A204.1 (cell line): ENCODE measurements around the gene ARHGAP40.

ENCODE experiments used
- FAIRE-seq: peaks from 2 replicates; lab custom pipeline; 2012; peaks lifted over from hg19 to GRCh38; lab: Jason Lieb, UNC

Gene ARHGAP40

GRCh38 chr20:38601216-38602184 lies at the start of gene ARHGAP40:
Gene ARHGAP40 (plus strand): TSS chr20:38601809.
- FAIRE-seq: no peak

DNA sequence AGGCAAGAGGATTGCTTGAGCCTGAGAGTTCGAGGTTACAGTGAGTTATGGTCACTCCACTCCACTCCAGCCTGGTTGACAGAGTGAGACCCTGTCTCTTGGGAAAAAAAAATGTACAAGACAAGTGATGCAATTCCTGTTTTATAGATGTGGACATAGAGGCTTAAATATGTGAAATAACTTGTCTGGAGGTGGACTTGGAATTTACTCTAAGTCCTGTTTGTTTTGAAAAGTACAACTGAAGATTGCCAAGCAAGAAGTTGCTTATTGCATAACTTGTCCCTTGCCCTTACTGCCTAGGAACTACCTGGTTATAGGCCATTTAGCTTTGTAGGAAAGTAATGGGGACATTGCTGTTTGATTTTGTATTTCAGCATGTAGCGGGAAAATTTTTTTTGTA lies 46.6 kb upstream of the ARHGAP40 start:
- FAIRE-seq: no peak

DNA sequence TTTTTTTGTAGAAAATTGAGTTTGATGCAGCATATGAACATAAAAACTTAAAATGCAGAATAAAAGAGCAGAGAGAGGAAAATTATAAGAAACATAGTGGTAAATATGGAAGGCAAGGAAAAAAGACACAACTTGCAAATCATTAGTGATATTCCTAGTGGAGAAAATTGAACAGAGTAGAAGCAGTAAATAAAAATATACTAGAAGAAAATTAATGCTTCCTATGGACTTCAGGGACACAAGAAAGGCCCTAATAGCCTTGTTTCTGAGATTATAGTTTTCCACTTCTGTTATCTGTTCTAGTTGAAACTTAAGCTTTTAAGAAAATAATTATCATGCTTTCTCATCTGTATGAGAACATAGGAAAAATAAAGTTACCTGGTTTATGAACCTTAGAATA lies 46.2 kb upstream of the ARHGAP40 start:
- FAIRE-seq: no peak

GRCh38 chr20:38557174-38557573 lies 44.4 kb upstream of the ARHGAP40 start:
- FAIRE-seq: no peak

- no peak for FAIRE-seq
These were observed 42.8 kb upstream of the ARHGAP40 start for GRCh38 chr20:38558596-38559360.

DNA sequence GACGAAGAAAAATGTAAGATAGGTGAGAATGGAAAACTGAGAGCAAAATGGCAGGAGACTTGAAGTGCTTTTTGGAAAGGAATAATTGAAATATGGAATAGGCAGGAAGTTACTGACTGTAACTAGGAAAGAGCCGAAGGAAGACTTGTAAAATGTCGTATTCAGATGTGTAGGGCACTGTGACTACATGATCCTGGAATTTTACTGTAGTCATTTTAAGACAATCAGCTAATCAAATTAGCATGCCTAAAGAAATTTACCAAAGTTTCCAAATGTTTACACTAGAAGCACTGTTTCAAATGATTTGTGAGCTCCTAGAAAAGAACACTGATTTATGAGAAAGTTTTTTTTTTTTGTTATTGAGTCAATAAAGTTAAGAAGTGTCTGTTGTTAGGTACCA lies 41.8 kb upstream of the ARHGAP40 start:
- no peak for FAIRE-seq

GRCh38 chr20:38563802-38564431 lies 37.7 kb upstream of the ARHGAP40 start:
- no peak for FAIRE-seq

GRCh38 chr20:38564680-38565079 lies 36.9 kb upstream of the ARHGAP40 start:
- FAIRE-seq: no peak

GRCh38 chr20:38566036-38566598 lies 35.5 kb upstream of the ARHGAP40 start:
- no peak for FAIRE-seq

- no peak for FAIRE-seq
These were observed 31.7 kb upstream of the ARHGAP40 start for GRCh38 chr20:38569747-38570525.

DNA sequence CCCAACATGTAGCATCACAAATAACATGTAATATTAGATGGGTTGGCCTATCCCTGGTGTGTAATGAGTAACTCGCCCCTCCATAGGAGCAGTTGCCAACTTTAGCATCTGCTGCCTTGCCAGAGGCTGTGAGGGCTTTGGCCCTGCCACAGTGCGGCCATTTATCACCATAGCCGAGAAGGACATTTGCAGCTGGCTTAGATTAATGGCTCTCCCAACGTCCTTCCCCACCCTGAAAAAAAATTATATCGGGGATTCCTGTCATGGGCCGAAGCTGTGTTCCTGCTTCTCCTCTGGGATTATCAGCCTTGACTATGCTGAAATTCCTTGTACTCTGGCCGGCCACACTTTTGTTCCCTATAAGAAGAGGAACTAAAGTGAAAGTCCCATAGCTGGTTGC lies 28.2 kb upstream of the ARHGAP40 start:
- no peak for FAIRE-seq

GRCh38 chr20:38579219-38579910 lies 22.2 kb upstream of the ARHGAP40 start:
- FAIRE-seq: no peak

DNA sequence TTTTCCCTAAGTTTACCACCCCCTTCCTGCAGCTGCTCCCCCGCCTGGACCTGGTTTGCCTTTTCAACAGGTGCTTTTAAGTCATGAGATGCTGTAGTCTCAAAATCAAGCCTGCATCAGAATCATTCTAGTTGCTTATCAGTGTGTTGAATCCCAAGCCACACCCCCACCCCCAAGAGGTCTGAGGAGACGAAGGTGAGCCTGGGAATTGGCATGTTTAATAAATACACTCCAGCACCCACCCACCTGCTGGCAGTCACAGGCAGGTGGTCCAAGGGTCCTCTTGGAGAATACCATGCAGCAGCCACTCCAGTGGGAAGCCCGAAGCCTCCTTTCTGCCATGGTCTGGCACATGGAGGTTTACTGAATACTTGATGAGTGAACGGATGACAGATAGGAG lies 21.7 kb upstream of the ARHGAP40 start:
- no peak for FAIRE-seq

GRCh38 chr20:38581013-38581412 lies 20.6 kb upstream of the ARHGAP40 start, which contains the start of gene ADIG:
Gene ADIG (plus strand): TSS chr20:38581197. CDS start chr20:38581251, 54 bp downstream.
- no peak for FAIRE-seq

DNA sequence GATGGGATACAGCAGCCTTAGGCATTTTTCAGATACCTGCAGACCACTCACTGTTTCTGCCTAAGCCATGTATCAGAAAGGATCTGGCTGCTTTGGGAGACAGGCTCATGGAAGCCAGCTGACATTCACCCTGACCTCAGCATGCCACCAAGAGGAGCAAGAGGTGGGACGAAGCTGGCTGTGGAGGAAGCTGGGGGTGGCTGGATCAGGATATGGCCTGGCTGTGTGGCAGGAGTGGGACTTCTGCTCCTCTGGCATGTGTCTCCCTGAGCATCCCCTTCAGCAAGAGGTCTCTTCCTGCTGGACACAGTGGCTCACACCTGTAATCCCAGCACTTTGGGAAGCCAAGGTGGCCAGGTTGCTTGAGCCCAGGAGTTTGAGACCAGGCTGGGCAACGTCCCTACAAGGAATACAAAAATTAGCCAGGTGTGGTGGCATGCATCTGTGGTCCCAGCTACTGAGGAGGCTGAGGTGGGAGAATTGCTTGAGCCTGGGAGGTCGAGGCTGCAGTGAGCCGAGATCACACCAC lies 19.7 kb upstream of the ARHGAP40 start:
- no peak for FAIRE-seq

DNA sequence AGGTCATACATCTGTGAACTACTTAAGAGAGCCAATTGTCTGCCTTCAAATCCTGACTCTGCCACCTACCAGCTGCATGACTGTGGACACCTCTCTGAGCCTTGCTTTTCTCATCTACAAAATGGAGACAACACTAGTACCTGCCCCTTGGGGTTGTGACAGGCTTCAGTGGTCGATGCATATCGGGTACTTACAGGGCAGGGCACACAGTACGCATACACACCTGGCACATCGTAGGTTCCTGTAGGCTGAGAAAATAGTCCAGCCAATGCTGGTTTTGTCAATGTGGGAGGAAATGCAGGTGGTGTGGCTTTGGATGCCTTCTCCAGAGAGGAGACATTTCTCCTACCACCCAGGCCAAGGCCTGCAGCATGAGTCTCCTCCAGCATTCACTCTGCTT lies 18.3 kb upstream of the ARHGAP40 start:
- no peak for FAIRE-seq

GRCh38 chr20:38584099-38584763 lies 17.4 kb upstream of the ARHGAP40 start:
- FAIRE-seq: no peak

- FAIRE-seq: no peak
These were observed 16.0 kb upstream of the ARHGAP40 start for GRCh38 chr20:38585404-38586180.

GRCh38 chr20:38586181-38586525 lies 15.5 kb upstream of the ARHGAP40 start:
- FAIRE-seq: no peak
